Lower leg skin (tissue), 4 donors: Measurements from ENCODE around the gene KIF21B. TPM values are rescaled to one million over a fixed set of nuclear protein-coding genes. Genes with fewer than 3 reads are reported as not detected.

Source experiments
- DNase-seq, 2 donors: peaks; one replicate each; pipeline ENCODE4 v3.0.0-alpha.2; 2019; ENCODE audit warnings: low spot score in 2 of 2
- H3K4me3 ChIP-seq: fragments of 200-600 bp; sonication (generic); 2 replicates; pipeline ENCODE4 v1.5.1; 2017; ENCODE audit warnings: mild to moderate bottlenecking, low read depth; ENCODE audit not compliant: poor library complexity, severe bottlenecking
- CTCF ChIP-seq, 3 donors: fragments of 450-650 bp; IDR thresholded peaks; one replicate each; pipeline ENCODE4 v1.5.1; 2016; ENCODE audit warnings: antibody characterized with exemption in 3 of 3, mild to moderate bottlenecking in 3 of 3, moderate library complexity in 2 of 3
- POLR2A ChIP-seq, 2 donors: fragments of 450-650 bp; IDR thresholded peaks; one replicate each; pipeline ENCODE4 v1.6.1; 2016 to 2017; ENCODE audit warnings: antibody characterized with exemption in 2 of 2, mild to moderate bottlenecking in 1 of 2, moderate library complexity in 1 of 2
- WGBS, 2 donors: methylation state at CpG; one replicate each; pipeline ENCODE4 v1.1.5; 2018; 5-methylcytosine and 5-hydroxymethylcytosine counted together
- intact Hi-C: fragments of 100-400 bp; cut with DNase I; formaldehyde crosslinking; loops from one replicate; pipeline ENCODE4 v1.15.0; 2023; ENCODE audit warnings: low total_unique reads
- total RNA-seq, 4 donors: library from RNA; depleted of rRNA; stranded (reverse); fragments of >200 nt; gene quantifications; one replicate each; pipeline ENCODE4 v1.1.0, GENCODE V29; 2016

The KIF21B gene
- total RNA-seq, 4 donors from 2014 or later = 0.38 to 1.6 (median 1.0) TPM

DNA sequence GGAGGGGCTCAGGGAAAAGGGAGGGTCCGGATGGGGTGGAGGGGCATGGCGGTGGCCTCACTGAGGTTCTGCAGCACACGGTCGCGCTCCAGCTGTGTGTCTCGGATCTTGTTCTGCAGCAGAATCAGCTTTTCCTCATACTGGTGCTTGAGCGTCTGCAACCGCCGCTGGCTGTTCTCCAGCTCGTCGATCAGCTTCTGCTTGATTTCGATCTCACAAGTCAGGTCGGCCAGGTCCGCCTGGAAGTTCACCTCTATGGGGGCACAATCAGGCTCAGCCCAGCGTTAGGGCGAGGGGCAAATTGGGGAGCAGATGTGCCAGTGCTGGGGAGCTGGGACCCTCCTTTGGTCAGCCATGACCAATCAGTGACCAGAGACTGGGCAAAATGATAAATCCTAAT is 25.2 kb downstream of the KIF21B start:
- no peak overlapping the region for H3K4me3 ChIP-seq
- no peak for DNase-seq
- intact Hi-C loops = no loop called here

DNA sequence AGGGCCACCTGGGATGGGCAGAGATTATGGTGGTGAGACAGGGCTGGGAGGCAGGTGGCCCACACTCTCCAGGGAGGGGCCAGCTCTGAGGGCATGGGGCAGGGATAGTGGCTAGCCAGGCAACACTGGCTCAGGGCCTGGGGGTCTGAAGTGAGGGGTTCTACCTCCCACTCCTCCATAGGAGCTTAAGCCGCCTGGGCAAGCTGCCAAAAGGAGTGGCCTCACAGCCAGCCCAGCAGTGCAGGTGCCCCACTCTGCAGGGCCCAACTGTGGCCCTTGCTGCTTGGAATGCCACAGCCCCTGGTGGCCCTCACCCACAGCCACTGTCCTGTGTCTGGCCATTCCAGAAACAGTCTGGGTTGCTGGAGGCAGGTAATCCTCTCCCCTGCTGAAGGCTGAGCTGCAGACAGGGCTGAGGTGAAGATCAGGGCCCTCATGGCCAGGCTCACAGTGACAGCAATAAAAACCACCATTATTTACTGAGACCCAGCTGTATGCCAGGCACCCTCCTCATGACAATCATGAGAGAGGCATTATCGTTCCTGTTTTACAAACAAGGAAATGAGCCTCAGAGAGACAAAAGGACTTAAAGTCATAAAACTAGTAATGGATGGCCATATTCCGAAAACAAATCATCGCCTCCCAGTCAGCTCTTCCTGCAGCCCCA is 31.0 kb downstream of the KIF21B start:
- no peak for DNase-seq
- intact Hi-C loops = no loop called here
- WGBS, 2 donors = 70 to 77% methylated on average over 3 to 4 of the region's 4 CpGs
- no peak for TF ChIP-seq CTCF (IDR thresholded peaks at IDR 0.05)
- no peak overlapping the region for H3K4me3 ChIP-seq

More for the DNA sequence above, 25.2 kb downstream of the KIF21B start:
- 86 to 87% methylated on average over 16 of the region's 16 CpGs for WGBS, 2 donors
- no peak for TF ChIP-seq POLR2A (IDR thresholded peaks at IDR 0.05)
- TF ChIP-seq CTCF (IDR thresholded peaks at IDR 0.05) = no peak

DNA sequence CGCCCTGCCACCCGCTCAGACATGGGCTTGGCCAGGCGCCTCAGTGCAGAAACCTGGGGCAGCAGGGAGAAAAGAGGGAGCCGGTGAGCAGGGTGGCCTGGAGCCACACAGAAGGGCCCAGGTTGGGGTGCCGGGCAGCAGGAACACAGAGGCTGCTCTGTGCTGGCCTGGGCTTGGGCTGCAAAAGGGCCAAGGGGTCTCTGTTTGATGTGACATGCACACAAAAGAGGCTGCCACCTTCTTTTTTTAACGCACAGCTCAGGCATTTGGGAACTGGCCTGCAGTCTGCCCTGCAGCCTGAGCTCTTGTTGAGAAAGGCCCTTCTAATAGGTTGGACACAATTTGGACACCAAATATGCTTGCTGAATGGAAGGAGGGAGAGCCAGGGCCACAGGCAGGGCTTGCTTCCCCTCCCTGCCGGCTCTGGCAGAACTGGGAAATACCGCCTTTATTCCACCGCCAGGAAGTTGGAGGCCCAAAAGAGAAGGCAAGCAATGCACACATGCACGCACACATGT is 32.4 kb downstream of the KIF21B start:
- TF ChIP-seq CTCF (IDR thresholded peaks at IDR 0.05) = no peak
- TF ChIP-seq POLR2A (IDR thresholded peaks at IDR 0.05) = no peak
- DNase-seq = no peak
- no peak overlapping the region for H3K4me3 ChIP-seq
- 66 to 88% methylated on average over 10 of the region's 10 CpGs for WGBS, 2 donors
- intact Hi-C loops = no loop called here

GRCh38 chr1:200990114-200990513 is 33.4 kb downstream of the KIF21B start:
- WGBS, 2 donors = 87 to 94% methylated on average over 9 of the region's 9 CpGs
- no peak overlapping the region for H3K4me3 ChIP-seq
- no peak for DNase-seq

GRCh38 chr1:200989337-200989736 is 34.2 kb downstream of the KIF21B start:
- intact Hi-C loops = no loop called here
- WGBS, 2 donors = 92 to 93% methylated on average over 4 of the region's 4 CpGs
- TF ChIP-seq POLR2A (IDR thresholded peaks at IDR 0.05) (no peak), CTCF (IDR thresholded peaks at IDR 0.05) (no peak)
- DNase-seq = no peak
- no peak overlapping the region for H3K4me3 ChIP-seq

More at GRCh38 chr1:200990114-200990513, 33.4 kb downstream of the KIF21B start:
- TF ChIP-seq CTCF (IDR thresholded peaks at IDR 0.05) = no peak
- TF ChIP-seq POLR2A (IDR thresholded peaks at IDR 0.05) = no peak
- intact Hi-C loops = no loop called here

GRCh38 chr1:200988693-200989092 is 34.8 kb downstream of the KIF21B start:
- WGBS, 2 donors = 96 to 100% methylated on average over 4 to 9 of the region's 9 CpGs
- DNase-seq = no peak
- intact Hi-C loops = no loop called here
- H3K4me3 ChIP-seq = no peak overlapping the region
- TF ChIP-seq CTCF (IDR thresholded peaks at IDR 0.05) (no peak), POLR2A (IDR thresholded peaks at IDR 0.05) (no peak)
